Keratinocyte (primary cell): ENCODE data around the gene ADNP2. TPM values are rescaled to one million over a fixed set of nuclear protein-coding genes. Genes with fewer than 3 reads are reported as not detected.

Experiments
- DNase-seq: peaks from one replicate; pipeline ENCODE4 v3.0.0-alpha.2; 2011; ENCODE audit warnings: low read depth, missing footprints, low spot score
- FAIRE-seq: peaks from 2 replicates; lab custom pipeline; 2011; peaks lifted over from hg19 to GRCh38; lab: Jason Lieb, UNC
- H2AFZ ChIP-seq: 2 replicates; pipeline ENCODE4 v1.6.0; 2012; ENCODE audit warnings: low read length, control low read depth, inconsistent platforms; ENCODE audit not compliant: control insufficient read depth
- H3K27ac ChIP-seq: 2 replicates; pipeline ENCODE4 v1.5.1; 2011; ENCODE audit warnings: low read length; ENCODE audit not compliant: control insufficient read depth, insufficient read depth
- H3K27me3 ChIP-seq: 3 replicates; pipeline ENCODE4 v1.6.0; 2011; ENCODE audit warnings: low read length; ENCODE audit not compliant: control insufficient read depth, insufficient read depth; ENCODE audit errors: extremely low read depth
- H3K36me3 ChIP-seq, 2 experiments: 2 replicates in 1 of 2; 3 replicates in 1 of 2; pipeline ENCODE4 v1.5.1; 2011; ENCODE audit warnings: low read length in 2 of 2, mild to moderate bottlenecking in 1 of 2; ENCODE audit not compliant: control insufficient read depth in 2 of 2, insufficient read depth in 2 of 2; ENCODE audit errors: extremely low read depth in 1 of 2
- H3K4me1 ChIP-seq: 3 replicates; pipeline ENCODE4 v1.5.1; 2011; ENCODE audit warnings: low read length; ENCODE audit not compliant: control insufficient read depth, insufficient read depth; ENCODE audit errors: extremely low read depth
- H3K4me2 ChIP-seq: 3 replicates; pipeline ENCODE4 v1.6.0; 2011; ENCODE audit warnings: low read depth, low read length; ENCODE audit not compliant: control insufficient read depth, insufficient read depth; ENCODE audit errors: extremely low read depth
- H3K4me3 ChIP-seq, 3 experiments: fragments of 200-600 bp in 1 of 3; sonication (generic) in 1 of 3; 2 replicates in 2 of 3; 3 replicates in 1 of 3; pipeline ENCODE4 v1.5.1; 2011 to 2016; ENCODE audit warnings: low read length in 3 of 3, mild to moderate bottlenecking in 3 of 3, control low read depth in 2 of 3, inconsistent platforms in 1 of 3, low read depth in 1 of 3, mixed read lengths in 1 of 3, mixed run types in 1 of 3, moderate library complexity in 1 of 3; ENCODE audit not compliant: control insufficient read depth in 2 of 3, insufficient read depth in 2 of 3; ENCODE audit errors: extremely low read depth in 1 of 3
- H3K79me2 ChIP-seq: 2 replicates; pipeline ENCODE4 v1.6.0; 2012; ENCODE audit warnings: low read length; ENCODE audit not compliant: control insufficient read depth, insufficient read depth
- H3K9ac ChIP-seq: 3 replicates; pipeline ENCODE4 v1.6.0; 2011; ENCODE audit warnings: low read length; ENCODE audit not compliant: control insufficient read depth, insufficient read depth; ENCODE audit errors: extremely low read depth
- H3K9me1 ChIP-seq: 3 replicates; pipeline ENCODE4 v1.6.0; 2011; ENCODE audit warnings: low read length; ENCODE audit not compliant: control insufficient read depth, insufficient read depth; ENCODE audit errors: extremely low read depth
- H3K9me3 ChIP-seq: 2 replicates; pipeline ENCODE4 v1.5.1; 2012; ENCODE audit warnings: low read depth, low read length; ENCODE audit not compliant: control insufficient read depth
- H4K20me1 ChIP-seq: 3 replicates; pipeline ENCODE4 v1.6.0; 2011; ENCODE audit warnings: low read length; ENCODE audit not compliant: control insufficient read depth, insufficient read depth; ENCODE audit errors: extremely low read depth
- EZH2 ChIP-seq: IDR thresholded peaks from one replicate; pipeline ENCODE4 v1.6.1; 2012; ENCODE audit warnings: inconsistent platforms, mild to moderate bottlenecking, low read length, moderate library complexity
- dilution Hi-C: fragments of 300-500 bp; cut with MboI; formaldehyde crosslinking; loops from one replicate; pipeline ENCODE4 v1.7.0; 2020; ENCODE audit warnings: low sequenced_read_pairs; ENCODE audit not compliant: extremely low pct_ligation_motif_present
- polyA plus RNA-seq, 5 experiments: library from polyadenylated mRNA; depleted of rRNA in 3 of 5; stranded (reverse) in 3 of 5; stranded (forward) in 1 of 5; unstranded in 1 of 5; fragments of >200 nt; gene quantifications; 1 replicate in 1 of 5; 2 replicates in 3 of 5; 3 replicates in 1 of 5; pipeline versions ENCODE4 v1.2.1 to v1.2.3, GENCODE V29; 2011 to 2012; ENCODE audit warnings: missing spikeins in 2 of 5, low read depth in 1 of 5, low replicate concordance in 1 of 5
- TF ChIP-seq, protein P1 (sequence below), 3 experiments: IDR thresholded peaks in 1 of 3; conservative IDR thresholded peaks in 1 of 3; optimal IDR thresholded peaks in 1 of 3; 2 replicates in 2 of 3; 3 replicates in 1 of 3; pipeline versions ENCODE3 to v1.5.1; 2011; ENCODE audit warnings: low read length in 3 of 3, mild to moderate bottlenecking in 3 of 3, moderate library complexity in 2 of 3, control low read depth in 1 of 3, inconsistent platforms in 1 of 3; ENCODE audit not compliant: insufficient read depth in 2 of 3; ENCODE audit errors: extremely low read depth in 1 of 3

Gene ADNP2
- polyA plus RNA-seq, 1 donor (not counting 4 experiments of a cell fraction or from before 2014, with no cell fraction given) = 11.3 TPM

DNA sequence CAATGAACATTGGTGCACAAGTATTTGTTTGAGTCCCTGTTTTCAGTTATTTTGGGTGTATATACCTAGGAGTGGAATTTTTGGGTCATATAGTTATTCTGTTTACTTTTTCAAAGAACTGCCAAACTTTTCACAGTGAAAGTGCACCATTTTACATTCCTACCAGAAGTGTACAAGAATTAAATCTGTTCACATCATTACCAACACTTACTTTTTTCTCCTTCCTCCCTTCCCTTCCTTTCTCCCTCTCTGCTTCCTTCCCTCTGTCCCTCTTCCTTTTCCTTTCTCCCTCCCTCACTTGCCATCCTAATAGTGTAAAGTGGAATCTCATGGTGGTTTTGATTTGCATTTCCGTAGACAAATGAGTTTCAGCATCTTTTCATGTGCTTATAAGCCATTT, 11.9 kb downstream of the ADNP2 start:
- H3K27ac ChIP-seq = no peak overlapping the region
- no peak for DNase-seq
- no peak for FAIRE-seq
- no peak overlapping the region for H3K4me3 ChIP-seq
- H3K9me1 ChIP-seq = no peaks in the 10 kb centered on the region
- H4K20me1 ChIP-seq = peaks cover 10% of the 10 kb centered on the region
- H3K4me2 ChIP-seq = no peak overlapping the region
- TF ChIP-seq EZH2 = no peak
- TF ChIP-seq, protein P1, sequence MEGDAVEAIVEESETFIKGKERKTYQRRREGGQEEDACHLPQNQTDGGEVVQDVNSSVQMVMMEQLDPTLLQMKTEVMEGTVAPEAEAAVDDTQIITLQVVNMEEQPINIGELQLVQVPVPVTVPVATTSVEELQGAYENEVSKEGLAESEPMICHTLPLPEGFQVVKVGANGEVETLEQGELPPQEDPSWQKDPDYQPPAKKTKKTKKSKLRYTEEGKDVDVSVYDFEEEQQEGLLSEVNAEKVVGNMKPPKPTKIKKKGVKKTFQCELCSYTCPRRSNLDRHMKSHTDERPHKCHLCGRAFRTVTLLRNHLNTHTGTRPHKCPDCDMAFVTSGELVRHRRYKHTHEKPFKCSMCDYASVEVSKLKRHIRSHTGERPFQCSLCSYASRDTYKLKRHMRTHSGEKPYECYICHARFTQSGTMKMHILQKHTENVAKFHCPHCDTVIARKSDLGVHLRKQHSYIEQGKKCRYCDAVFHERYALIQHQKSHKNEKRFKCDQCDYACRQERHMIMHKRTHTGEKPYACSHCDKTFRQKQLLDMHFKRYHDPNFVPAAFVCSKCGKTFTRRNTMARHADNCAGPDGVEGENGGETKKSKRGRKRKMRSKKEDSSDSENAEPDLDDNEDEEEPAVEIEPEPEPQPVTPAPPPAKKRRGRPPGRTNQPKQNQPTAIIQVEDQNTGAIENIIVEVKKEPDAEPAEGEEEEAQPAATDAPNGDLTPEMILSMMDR (optimal IDR thresholded peaks at IDR 0.05 in 1 of 3, IDR thresholded peaks at IDR 0.05 in 1 of 3, conservative IDR thresholded peaks at IDR 0.05 in 1 of 3; ENCODE audit: extremely low read depth in 1 of 3, insufficient read depth in 2 of 3, low read length in 3 of 3) = no peak
- H3K36me3 ChIP-seq = peaks cover 5 to 7% of the 10 kb centered on the region in 2 experiments
- peaks cover 8% of the 10 kb centered on the region for H3K4me1 ChIP-seq
- H3K9ac ChIP-seq = no peak overlapping the region
- H3K79me2 ChIP-seq = peaks cover 76% of the 10 kb centered on the region
- dilution Hi-C loops = no loop called here
- H2AFZ ChIP-seq = no peak overlapping the region
- no peaks in the 10 kb centered on the region for H3K9me3 ChIP-seq
- no peaks in the 10 kb centered on the region for H3K27me3 ChIP-seq

GRCh38 chr18:80124131-80124530, 15.1 kb downstream of the ADNP2 start:
- TF ChIP-seq EZH2 = no peak
- TF ChIP-seq, protein P1 (optimal IDR thresholded peaks at IDR 0.05 in 1 of 3, IDR thresholded peaks at IDR 0.05 in 1 of 3, conservative IDR thresholded peaks at IDR 0.05 in 1 of 3; ENCODE audit: extremely low read depth in 1 of 3, insufficient read depth in 2 of 3, low read length in 3 of 3) = no peak
- no peak for DNase-seq
- dilution Hi-C loops = no loop called here

More at GRCh38 chr18:80124131-80124530, 15.1 kb downstream of the ADNP2 start:
- Histone ChIP-seq H3K4me2 (no peak overlapping the region), H3K4me1 (peaks cover 8% of the 10 kb centered on the region), H3K9ac (no peak overlapping the region), H3K4me3 (no peak overlapping the region), H3K79me2 (peaks cover 85% of the 10 kb centered on the region), H3K9me1 (no peaks in the 10 kb centered on the region), H3K27ac (peak overlapping the region; percentile 50), H2AFZ (no peak overlapping the region), H3K27me3 (no peaks in the 10 kb centered on the region), H3K36me3 (peaks cover 5 to 6% of the 10 kb centered on the region in 2 experiments), H3K9me3 (no peaks in the 10 kb centered on the region), H4K20me1 (peaks cover 10% of the 10 kb centered on the region)
- peak; percentile 43 for FAIRE-seq
